Retinal pigment epithelial cell (primary cell): ENCODE data around the gene GABRG3.

Experiments used
- DNase-seq: peaks from one replicate; pipeline ENCODE4 v3.0.0-alpha.2; 2010; ENCODE audit warnings: low read depth
- H3K4me3 ChIP-seq: 2 replicates; pipeline ENCODE4 v1.5.1; 2011; ENCODE audit warnings: mild to moderate bottlenecking, low read length, control low read depth, moderate library complexity
- TF ChIP-seq, protein P1 (sequence below): conservative IDR thresholded peaks from 2 replicates; pipeline ENCODE4 v1.5.1; 2011; ENCODE audit warnings: low read depth, low read length, control low read depth, inconsistent platforms

GABRG3 gene

DNA sequence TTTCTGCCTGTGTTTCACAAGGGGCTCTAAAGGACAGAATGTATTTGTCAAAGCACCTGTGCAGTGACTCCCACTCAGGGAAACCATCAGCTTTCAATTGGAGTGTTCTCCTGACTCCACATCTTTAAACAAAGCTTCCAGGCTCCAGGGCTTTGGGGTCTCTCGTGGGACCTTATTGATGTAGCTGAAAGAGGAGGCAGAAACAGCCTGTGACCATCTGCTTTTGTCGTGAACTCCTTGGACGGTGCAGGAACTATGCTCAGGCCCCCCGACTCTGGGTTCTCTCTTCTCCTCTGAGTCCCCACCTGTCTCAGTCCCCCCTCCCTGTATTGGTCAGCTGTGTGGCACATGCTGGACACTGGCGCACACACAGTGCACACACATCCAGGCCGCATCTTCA, 486.8 kb downstream of the GABRG3 start:
- no peak overlapping the region for H3K4me3 ChIP-seq
- DNase-seq: no peak
- TF ChIP-seq, protein P1, sequence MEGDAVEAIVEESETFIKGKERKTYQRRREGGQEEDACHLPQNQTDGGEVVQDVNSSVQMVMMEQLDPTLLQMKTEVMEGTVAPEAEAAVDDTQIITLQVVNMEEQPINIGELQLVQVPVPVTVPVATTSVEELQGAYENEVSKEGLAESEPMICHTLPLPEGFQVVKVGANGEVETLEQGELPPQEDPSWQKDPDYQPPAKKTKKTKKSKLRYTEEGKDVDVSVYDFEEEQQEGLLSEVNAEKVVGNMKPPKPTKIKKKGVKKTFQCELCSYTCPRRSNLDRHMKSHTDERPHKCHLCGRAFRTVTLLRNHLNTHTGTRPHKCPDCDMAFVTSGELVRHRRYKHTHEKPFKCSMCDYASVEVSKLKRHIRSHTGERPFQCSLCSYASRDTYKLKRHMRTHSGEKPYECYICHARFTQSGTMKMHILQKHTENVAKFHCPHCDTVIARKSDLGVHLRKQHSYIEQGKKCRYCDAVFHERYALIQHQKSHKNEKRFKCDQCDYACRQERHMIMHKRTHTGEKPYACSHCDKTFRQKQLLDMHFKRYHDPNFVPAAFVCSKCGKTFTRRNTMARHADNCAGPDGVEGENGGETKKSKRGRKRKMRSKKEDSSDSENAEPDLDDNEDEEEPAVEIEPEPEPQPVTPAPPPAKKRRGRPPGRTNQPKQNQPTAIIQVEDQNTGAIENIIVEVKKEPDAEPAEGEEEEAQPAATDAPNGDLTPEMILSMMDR: no peak

DNA sequence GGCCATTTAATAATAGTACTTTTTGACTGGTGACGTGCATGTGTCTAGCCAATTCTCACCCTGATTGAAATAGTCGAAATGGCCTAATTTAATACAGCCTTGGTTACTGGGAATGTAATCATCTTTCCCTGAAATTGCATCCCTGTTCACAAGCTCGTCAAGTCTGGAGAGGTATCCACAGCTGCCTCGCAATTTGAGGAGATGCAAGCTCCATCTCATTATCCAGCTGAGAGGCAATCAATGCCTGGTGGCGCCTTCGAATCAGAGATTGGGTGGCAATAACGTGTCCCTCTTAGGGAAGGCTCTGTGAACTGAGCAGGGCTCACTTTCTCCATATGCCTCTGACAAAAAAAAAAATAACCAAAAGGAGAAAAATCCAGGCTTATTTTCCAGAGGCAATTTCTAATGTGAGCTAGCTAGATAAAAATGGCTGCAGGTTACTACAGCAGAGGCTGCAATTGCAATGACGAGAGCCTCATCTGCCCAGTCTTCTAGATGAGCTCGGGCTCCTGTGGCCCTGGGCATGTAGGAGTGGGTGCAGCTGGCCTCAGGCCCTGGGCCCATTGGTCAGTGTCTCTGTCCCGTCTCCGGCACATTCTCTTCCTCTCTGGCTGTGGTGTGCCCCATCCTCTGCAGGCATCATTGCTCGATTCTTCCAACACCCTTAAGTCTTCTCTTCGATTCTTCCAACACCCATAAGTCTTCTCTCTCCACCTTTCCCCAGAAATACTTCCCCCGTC, 487.5 kb downstream of the GABRG3 start:
- no peak for DNase-seq
- TF ChIP-seq, protein P1: no peak

GRCh38 chr15:27459836-27460235, 488.9 kb downstream of the GABRG3 start:
- no peak overlapping the region for H3K4me3 ChIP-seq
- TF ChIP-seq, protein P1: no peak
- no peak for DNase-seq

More for the DNA sequence above, 487.5 kb downstream of the GABRG3 start:
- no peak overlapping the region for H3K4me3 ChIP-seq

DNA sequence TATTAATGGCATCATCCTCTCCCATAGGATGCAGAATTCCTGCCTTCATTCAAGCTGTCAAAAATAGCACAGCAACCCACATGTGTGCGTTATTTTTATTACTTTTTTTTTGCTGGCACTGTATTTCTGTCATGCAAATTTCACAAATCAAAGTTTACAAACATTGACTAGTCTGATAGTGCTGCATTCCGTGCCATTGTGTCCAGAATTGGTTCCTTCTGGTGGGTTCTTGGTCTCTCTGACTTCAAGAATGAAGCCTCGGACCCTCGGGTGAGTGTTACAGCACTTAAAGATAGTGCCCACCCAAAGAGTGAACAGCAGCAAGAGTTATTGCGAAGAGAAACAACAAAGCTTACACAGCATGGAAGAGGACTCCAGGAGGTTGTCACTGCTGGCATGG, 490.2 kb downstream of the GABRG3 start:
- DNase-seq: no peak
- no peak overlapping the region for H3K4me3 ChIP-seq
- TF ChIP-seq, protein P1: no peak

- TF ChIP-seq, protein P1: no peak
- H3K4me3 ChIP-seq: no peak overlapping the region
- DNase-seq: no peak
These were observed 492.6 kb downstream of the GABRG3 start for GRCh38 chr15:27463525-27464088.

GRCh38 chr15:27464941-27465612, 494.1 kb downstream of the GABRG3 start:
- no peak overlapping the region for H3K4me3 ChIP-seq
- TF ChIP-seq, protein P1: no peak
- peak; percentile 21 for DNase-seq
